SU-DHL-6 (cell line): Measurements from ENCODE around the gene KMT2E.

Experiments used
- EZH2phosphoT487 ChIP-seq: fragments of 200-600 bp; sonication (generic), shearing (Covaris generic); conservative IDR thresholded peaks from 2 replicates; pipeline ENCODE4 v1.6.1; 2018; ENCODE audit warnings: mild to moderate bottlenecking, antibody characterized with exemption, low read length, moderate library complexity, mixed read lengths
- TF ChIP-seq, protein P1 (sequence below): fragments of 200-600 bp; sonication (generic); IDR thresholded peaks from one replicate; pipeline ENCODE4 v1.5.1; 2017; ENCODE audit warnings: antibody characterized with exemption, mild to moderate bottlenecking, low read length, moderate library complexity; ENCODE audit not compliant: insufficient read depth, poor library complexity, severe bottlenecking

GRCh38 chr7:105047932-105048331 lies 33.9 kb downstream of the KMT2E start:
- TF ChIP-seq, protein P1, sequence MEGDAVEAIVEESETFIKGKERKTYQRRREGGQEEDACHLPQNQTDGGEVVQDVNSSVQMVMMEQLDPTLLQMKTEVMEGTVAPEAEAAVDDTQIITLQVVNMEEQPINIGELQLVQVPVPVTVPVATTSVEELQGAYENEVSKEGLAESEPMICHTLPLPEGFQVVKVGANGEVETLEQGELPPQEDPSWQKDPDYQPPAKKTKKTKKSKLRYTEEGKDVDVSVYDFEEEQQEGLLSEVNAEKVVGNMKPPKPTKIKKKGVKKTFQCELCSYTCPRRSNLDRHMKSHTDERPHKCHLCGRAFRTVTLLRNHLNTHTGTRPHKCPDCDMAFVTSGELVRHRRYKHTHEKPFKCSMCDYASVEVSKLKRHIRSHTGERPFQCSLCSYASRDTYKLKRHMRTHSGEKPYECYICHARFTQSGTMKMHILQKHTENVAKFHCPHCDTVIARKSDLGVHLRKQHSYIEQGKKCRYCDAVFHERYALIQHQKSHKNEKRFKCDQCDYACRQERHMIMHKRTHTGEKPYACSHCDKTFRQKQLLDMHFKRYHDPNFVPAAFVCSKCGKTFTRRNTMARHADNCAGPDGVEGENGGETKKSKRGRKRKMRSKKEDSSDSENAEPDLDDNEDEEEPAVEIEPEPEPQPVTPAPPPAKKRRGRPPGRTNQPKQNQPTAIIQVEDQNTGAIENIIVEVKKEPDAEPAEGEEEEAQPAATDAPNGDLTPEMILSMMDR = no peak
- no peak for TF ChIP-seq EZH2phosphoT487
